ENCODE measurements around the gene HPS4. TPM values are rescaled to one million over a fixed set of nuclear protein-coding genes. Genes with fewer than 3 reads are reported as not detected.

HPS4 gene
- total and polyA plus RNA-seq, 2 of the 8 experiments (the other 6 are each of a cell fraction or from before 2014, with no cell fraction given) = 28.0 to 35.2 TPM

DNA sequence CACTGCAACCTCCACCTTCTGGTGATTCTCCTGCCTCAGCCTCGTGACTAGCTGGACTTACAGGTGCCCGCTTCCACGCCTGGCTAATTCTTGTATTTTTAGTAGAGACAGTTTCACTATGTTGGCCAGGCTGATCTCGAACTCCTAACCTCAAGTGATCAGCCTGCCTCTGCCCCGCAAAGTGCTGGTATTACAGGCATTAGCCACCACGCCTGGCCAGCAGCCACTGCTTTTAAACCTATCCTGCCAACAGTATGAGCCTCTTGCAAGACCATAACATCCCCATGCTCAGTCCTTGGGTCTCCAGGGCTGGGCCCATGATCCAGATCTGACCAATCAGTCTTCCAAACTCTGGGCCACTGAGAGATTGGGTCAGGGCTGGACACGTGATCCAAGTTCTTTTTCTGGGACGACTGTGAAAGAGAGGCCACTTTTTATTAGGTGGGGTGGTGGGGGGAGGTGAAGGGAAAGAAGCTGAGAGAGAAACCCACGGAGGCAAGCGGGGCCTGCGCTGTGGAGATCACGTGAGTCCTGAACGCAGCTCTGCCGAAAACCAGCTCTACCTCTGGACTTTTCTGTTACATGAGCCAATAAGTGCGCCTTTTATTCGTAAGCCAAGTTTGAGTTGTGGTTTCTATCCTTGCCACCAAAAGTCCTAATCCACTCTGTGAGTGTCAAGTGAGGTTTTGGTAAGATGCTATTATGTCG, 36.6 kb downstream of the HPS4 start (continued):
- TF ChIP-seq RAD21 (IDR thresholded peaks at IDR 0.05 in 1 of 2, conservative IDR thresholded peaks at IDR 0.05 in 1 of 2; ENCODE audit: low read depth in 2 of 2, low read length in 2 of 2) = no peak
- TF ChIP-seq SP2 (IDR thresholded peaks at IDR 0.05; ENCODE audit: low read length) = no peak
- TF ChIP-seq TCF12 (IDR thresholded peaks at IDR 0.05; ENCODE audit: low read depth, low read length) = no peak
- no peak for TF ChIP-seq PHF8 (conservative IDR thresholded peaks at IDR 0.05; ENCODE audit: low read depth, low read length)
- TF ChIP-seq HDAC6 (IDR thresholded peaks at IDR 0.05; ENCODE audit: low read depth, low read length) = no peak
- TF ChIP-seq USF2 (IDR thresholded peaks at IDR 0.05; ENCODE audit: low read length) = no peak
- TF ChIP-seq SIN3A (conservative IDR thresholded peaks at IDR 0.05 in 1 of 2, IDR thresholded peaks at IDR 0.05 in 1 of 2; ENCODE audit: low read depth in 1 of 2, low read length in 2 of 2) = no peak

Data from H1 (cell line).